Upper lobe of left lung (tissue), 4 donors: ENCODE data around the gene NHERF2.

Experiments used
- CTCF ChIP-seq, 6 experiments: fragments of 450-650 bp in 4 of 6; fragments of 200-600 bp in 2 of 6; sonication (generic) in 2 of 6; IDR thresholded peaks; one replicate each; pipeline ENCODE4 v1.5.1; 2016 to 2019; ENCODE audit warnings: antibody characterized with exemption in 6 of 6
- POLR2A ChIP-seq, 4 donors: fragments of 450-650 bp; IDR thresholded peaks; one replicate each; pipeline ENCODE4 v1.5.1; 2016 to 2017; ENCODE audit warnings: antibody characterized with exemption in 4 of 4, mild to moderate bottlenecking in 2 of 4
- POLR2AphosphoS5 ChIP-seq, 2 donors: sonication (generic); formaldehyde crosslinking; IDR thresholded peaks; one replicate each; pipeline ENCODE4 v1.5.1; 2017; ENCODE audit warnings: antibody characterized with exemption in 2 of 2

DNA sequence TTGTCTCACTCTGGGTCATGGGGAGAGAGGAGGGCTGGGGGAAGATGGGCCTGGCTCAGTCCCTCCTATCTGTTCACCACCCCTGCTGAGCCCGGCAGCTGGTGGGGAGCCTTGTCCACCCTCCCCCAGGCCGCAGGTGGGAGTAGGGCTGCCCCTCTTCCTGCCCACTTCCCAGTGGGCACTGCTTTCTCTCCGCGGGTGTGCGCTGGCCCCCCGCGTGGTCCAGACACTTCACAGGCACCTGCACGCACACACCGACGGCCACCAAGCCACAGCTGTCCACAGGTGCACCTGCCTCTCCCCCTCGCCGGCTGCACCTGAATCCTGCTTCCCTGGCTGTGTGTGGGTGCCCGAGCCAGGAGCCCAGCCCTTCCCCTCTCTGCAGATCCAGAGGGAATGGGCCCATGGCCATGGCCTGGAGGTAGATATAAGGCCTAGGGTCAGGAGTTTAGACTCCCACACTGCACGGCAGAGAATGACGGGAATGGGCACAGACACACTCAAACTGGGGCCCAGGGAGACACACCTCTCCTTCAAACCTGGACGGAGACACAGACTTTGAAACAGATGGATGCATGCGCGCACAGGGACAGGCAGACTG is 2.0 kb downstream of the NHERF2 start:
- TF ChIP-seq CTCF (IDR thresholded peaks at IDR 0.05) (no peak), POLR2A (IDR thresholded peaks at IDR 0.05) (no peak), POLR2AphosphoS5 (IDR thresholded peaks at IDR 0.05) (no peak)
